H1 (cell line): ENCODE results near the gene P2RY13. TPM values are rescaled to one million over a fixed set of nuclear protein-coding genes. Genes with fewer than 3 reads are reported as not detected.

Source experiments
- CTCF ChIA-PET: fragments of 300-600 bp; sonication (Branson Sonifier 250); formaldehyde crosslinking; loops from one replicate; lab custom pipeline; 2021; ENCODE audit not compliant: partially characterized antibody; lab: Charles Lee
- POLR2A ChIA-PET: fragments of 300-600 bp; sonication (Branson Sonifier 250); formaldehyde crosslinking; loops from one replicate; lab custom pipeline; 2021; ENCODE audit warnings: inconsistent platforms; ENCODE audit not compliant: partially characterized antibody; lab: Charles Lee
- DNase-seq, 2 experiments: peaks; one replicate each; pipeline versions ENCODE4 v3.0.0 to v3.0.0-alpha.2; 2010 to 2022; ENCODE audit warnings: low spot score in 2 of 2, low read depth in 1 of 2, mixed read lengths in 1 of 2
- FAIRE-seq: peaks from 2 replicates; lab custom pipeline; 2011; peaks lifted over from hg19 to GRCh38; lab: Jason Lieb, UNC
- H2AFZ ChIP-seq: 2 replicates; pipeline ENCODE4 v1.8.1; 2012; ENCODE audit warnings: low read length, inconsistent platforms
- H2AK5ac ChIP-seq: 2 replicates; pipeline ENCODE4 v1.6.1; 2013; ENCODE audit warnings: low read depth, low read length
- H2BK120ac ChIP-seq: replicated peaks from 2 replicates; pipeline ENCODE3; 2013; ENCODE audit warnings: low read depth, low read length, inconsistent platforms
- H2BK12ac ChIP-seq: 2 replicates; pipeline ENCODE4 v1.6.1; 2013; ENCODE audit warnings: low read depth, low read length
- H2BK15ac ChIP-seq: 2 replicates; pipeline ENCODE4 v1.6.1; 2013; ENCODE audit warnings: low read length
- H2BK20ac ChIP-seq: 2 replicates; pipeline ENCODE4 v1.6.1; 2013; ENCODE audit warnings: low read length
- H2BK5ac ChIP-seq: 2 replicates; pipeline ENCODE4 v1.6.1; 2013; ENCODE audit warnings: low read depth, low read length
- H3K14ac ChIP-seq: 2 replicates; pipeline ENCODE4 v1.6.1; 2013; ENCODE audit warnings: inconsistent platforms; ENCODE audit not compliant: insufficient read length
- H3K18ac ChIP-seq: 2 replicates; pipeline ENCODE4 v1.6.1; 2013; ENCODE audit warnings: low read length; ENCODE audit errors: extremely low read depth
- H3K23ac ChIP-seq: 2 replicates; pipeline ENCODE4 v1.6.1; 2013; ENCODE audit warnings: inconsistent platforms; ENCODE audit not compliant: insufficient read length
- H3K23me2 ChIP-seq: 2 replicates; pipeline ENCODE4 v1.6.1; 2013; ENCODE audit warnings: low read depth, low read length
- H3K27ac ChIP-seq: 2 replicates; pipeline ENCODE4 v1.6.1; 2011; ENCODE audit warnings: low read depth, low read length, inconsistent platforms
- H3K27me3 ChIP-seq, 4 experiments: replicated peaks in 1 of 4; 1 replicate in 1 of 4; 2 replicates in 3 of 4; pipeline versions ENCODE4 v1.6.1 to v1.8.1; 2011 to 2013; ENCODE audit warnings: low read length in 3 of 4, mild to moderate bottlenecking in 3 of 4, inconsistent platforms in 2 of 4, mixed read lengths in 2 of 4, moderate library complexity in 1 of 4; ENCODE audit not compliant: control insufficient read depth in 3 of 4, insufficient read depth in 3 of 4; ENCODE audit errors: extremely low read depth in 1 of 4
- H3K36me3 ChIP-seq, 4 experiments: 2 replicates each; pipeline versions ENCODE4 v1.6.1 to v1.8.1; 2011 to 2013; ENCODE audit warnings: mild to moderate bottlenecking in 4 of 4, low read length in 3 of 4, moderate library complexity in 2 of 4, control low read depth in 1 of 4, inconsistent platforms in 1 of 4; ENCODE audit not compliant: insufficient read depth in 4 of 4, control insufficient read depth in 2 of 4
- H3K4ac ChIP-seq: replicated peaks from 2 replicates; pipeline ENCODE3; 2013; ENCODE audit warnings: low read length, low read depth, mixed read lengths, inconsistent platforms; ENCODE audit not compliant: insufficient read length
- H3K4me1 ChIP-seq, 4 experiments: replicated peaks in 1 of 4; 1 replicate in 1 of 4; 2 replicates in 3 of 4; pipeline versions ENCODE4 v1.6.1 to v1.8.1; 2011 to 2013; ENCODE audit warnings: low read length in 3 of 4, inconsistent platforms in 2 of 4, mixed read lengths in 1 of 4; ENCODE audit not compliant: insufficient read depth in 4 of 4, control insufficient read depth in 3 of 4
- H3K4me2 ChIP-seq, 2 experiments: 2 replicates each; pipeline versions ENCODE4 v1.6.1 to v1.8.1; 2011 to 2013; ENCODE audit warnings: low read depth in 2 of 2, low read length in 2 of 2, control low read depth in 1 of 2, inconsistent platforms in 1 of 2, mild to moderate bottlenecking in 1 of 2; ENCODE audit not compliant: insufficient read depth in 1 of 2
- H3K4me3 ChIP-seq, 4 experiments: fragments of 200-600, 300-600 bp in 1 of 4; sonication (generic), shearing (Covaris generic), sonication (Bioruptor Twin) in 1 of 4; 2 replicates each; pipeline versions ENCODE4 v1.5.1 to v1.8.1; 2011 to 2016; ENCODE audit warnings: low read length in 4 of 4, low read depth in 3 of 4, control low read depth in 2 of 4, inconsistent platforms in 2 of 4, mild to moderate bottlenecking in 2 of 4, mixed read lengths in 1 of 4, moderate library complexity in 1 of 4; ENCODE audit not compliant: insufficient read depth in 2 of 4; ENCODE audit errors: extremely low read depth in 1 of 4
- H3K56ac ChIP-seq: replicated peaks from 2 replicates; pipeline ENCODE3; 2013; ENCODE audit warnings: low read depth, mild to moderate bottlenecking, mixed read lengths, low read length, inconsistent platforms; ENCODE audit not compliant: insufficient read length
- H3K79me1 ChIP-seq: 2 replicates; pipeline ENCODE4 v1.6.1; 2013; ENCODE audit warnings: low read depth, low read length, control low read depth
- H3K79me2 ChIP-seq, 2 experiments: 2 replicates each; pipeline versions ENCODE4 v1.6.1 to v1.8.1; 2012 to 2013; ENCODE audit warnings: low read length in 2 of 2, mild to moderate bottlenecking in 2 of 2, inconsistent platforms in 1 of 2; ENCODE audit not compliant: insufficient read depth in 2 of 2, control insufficient read depth in 1 of 2
- H3K9ac ChIP-seq, 4 experiments: replicated peaks in 1 of 4; 1 replicate in 1 of 4; 2 replicates in 3 of 4; pipeline versions ENCODE4 v1.6.1 to v1.8.1; 2011 to 2013; ENCODE audit warnings: low read depth in 3 of 4, low read length in 3 of 4, control low read depth in 2 of 4, mild to moderate bottlenecking in 2 of 4, moderate library complexity in 2 of 4, inconsistent platforms in 1 of 4; ENCODE audit errors: extremely low read depth in 1 of 4
- H3K9me3 ChIP-seq, 2 experiments: 2 replicates each; pipeline versions ENCODE4 v1.6.1 to v1.8.1; 2012 to 2013; ENCODE audit warnings: mild to moderate bottlenecking in 2 of 2, moderate library complexity in 2 of 2, control low read depth in 1 of 2, inconsistent platforms in 1 of 2, low read depth in 1 of 2, low read length in 1 of 2, mixed read lengths in 1 of 2; ENCODE audit not compliant: insufficient read depth in 2 of 2
- H4K20me1 ChIP-seq, 2 experiments: replicated peaks in 1 of 2; 2 replicates each; pipeline versions ENCODE3 to v1.8.1; 2011 to 2013; ENCODE audit warnings: inconsistent platforms in 2 of 2, low read length in 2 of 2, mild to moderate bottlenecking in 1 of 2; ENCODE audit not compliant: insufficient read depth in 2 of 2, control insufficient read depth in 1 of 2
- H4K5ac ChIP-seq: 2 replicates; pipeline ENCODE4 v1.6.1; 2013; ENCODE audit warnings: low read length, low read depth, mixed read lengths, inconsistent platforms; ENCODE audit not compliant: insufficient read length
- H4K8ac ChIP-seq: 2 replicates; pipeline ENCODE4 v1.8.0; 2013; ENCODE audit warnings: mild to moderate bottlenecking, moderate library complexity, low read length, inconsistent platforms; ENCODE audit not compliant: insufficient read depth; ENCODE audit errors: extremely low read depth
- H4K91ac ChIP-seq: replicated peaks from 2 replicates; pipeline ENCODE3; 2013; ENCODE audit warnings: low read length, mixed read lengths, inconsistent platforms; ENCODE audit not compliant: insufficient read length
- CHD2 ChIP-seq: IDR thresholded peaks from 2 replicates; pipeline ENCODE4 v1.6.1; 2012; ENCODE audit warnings: low read length, improper control_type of control experiment
- CTBP2 ChIP-seq: IDR thresholded peaks from 2 replicates; pipeline ENCODE4 v1.7.0; 2011; ENCODE audit warnings: borderline replicate concordance, mild to moderate bottlenecking, moderate library complexity, mixed read lengths, low read length; ENCODE audit not compliant: insufficient read depth, insufficient read length
- JUND ChIP-seq: IDR thresholded peaks from 2 replicates; pipeline ENCODE4 v1.6.1; 2011; ENCODE audit warnings: mild to moderate bottlenecking, improper control_type of control experiment, low read length
- POLR2AphosphoS5 ChIP-seq: IDR thresholded peaks from 2 replicates; pipeline ENCODE4 v1.6.1; 2011; ENCODE audit warnings: low read depth, low read length
- TAF7 ChIP-seq: optimal IDR thresholded peaks from 2 replicates; pipeline ENCODE3; 2011; ENCODE audit warnings: low read depth, mild to moderate bottlenecking, inconsistent platforms, low read length, moderate library complexity, borderline replicate concordance
- WGBS, 2 experiments: shearing (Covaris generic) in 1 of 2; methylation state at CpG; one replicate each; pipeline versions ENCODE4 v1.1.6 to v1.1.7; 2013 to 2015; ENCODE audit warnings: low lambda C conversion rate in 2 of 2, mixed read lengths in 2 of 2, inconsistent platforms in 1 of 2, low coverage in 1 of 2, missing lambda C conversion rate in 1 of 2; ENCODE audit not compliant: insufficient replicate concordance in 2 of 2, insufficient coverage in 1 of 2, insufficient read length in 1 of 2; ENCODE audit errors: extremely low coverage in 1 of 2, missing lambda C conversion rate in 1 of 2; 5-methylcytosine and 5-hydroxymethylcytosine counted together
- polyA plus RNA-seq, 7 experiments: library from polyadenylated mRNA; depleted of rRNA in 3 of 7; stranded (reverse) in 5 of 7; unstranded in 2 of 7; fragments of >200 nt in 5 of 7; fragments of 200-250 nt in 2 of 7; gene quantifications; 1 replicate in 5 of 7; 2 replicates in 1 of 7; 4 replicates in 1 of 7; pipeline versions ENCODE4 v1.2.1 to v1.2.3, GENCODE V29; 2011 to 2013; ENCODE audit warnings: missing spikeins in 2 of 7, mixed read lengths in 2 of 7
- total RNA-seq: library from RNA; stranded (reverse); fragmentation: NEBNext Ultra II Directional; extraction: Animal tissue kit (Norgen Biotek cat#: 25700); gene quantifications from 2 replicates; pipeline ENCODE4 v1.2.1, GENCODE V29; 2021

The P2RY13 gene
- total and polyA plus RNA-seq, 2 of the 8 experiments (the other 6 are each of a cell fraction or from before 2014, with no cell fraction given): not detected

GRCh38 chr3:151316267-151316991 lies 12.9 kb downstream of the P2RY13 start, which contains the start of gene GPR87:
GPR87 (minus strand) TSS chr3:151316820; CDS start chr3:151300100, 16,720 bp downstream.
- no peaks in the 10 kb centered on the region for H3K23me2 ChIP-seq
- no peak within 1 kb of the TSS for H4K91ac ChIP-seq
- no peak within 1 kb of the TSS for H2AK5ac ChIP-seq
- H3K56ac ChIP-seq: no peak within 1 kb of the TSS
- no peak within 1 kb of the TSS; the same call in 1 of the 2 replicates for H3K27ac ChIP-seq
- no peak within 1 kb of the TSS for H2BK12ac ChIP-seq
- DNase-seq: no peak
- no peaks in the 10 kb centered on the region for H3K79me1 ChIP-seq
- no peaks in the 10 kb centered on the region for H3K79me2 ChIP-seq
- no peak within 1 kb of the TSS; a peak in 1 of 4 replicates for H3K4me2 ChIP-seq
- no peak within 1 kb of the TSS for H2BK5ac ChIP-seq
- H3K4me1 ChIP-seq: peaks cover 3 to 12% (median 6%) of the 10 kb centered on the region in 4 experiments; a peak in 4 of 7 replicates
- H3K27me3 ChIP-seq: no peaks in the 10 kb centered on the region
- H3K14ac ChIP-seq: no peak within 1 kb of the TSS
- no peak within 1 kb of the TSS for H2BK20ac ChIP-seq
- POLR2A ChIA-PET: interaction anchor here (0.6 kb wide), 1 partner anchor 23 kb away, joined by 4 read pairs; no protein-coding TSS in a partner anchor
- no peak within 1 kb of the TSS for H3K18ac ChIP-seq
- no peak within 1 kb of the TSS for H3K4me3 ChIP-seq
- no peaks in the 10 kb centered on the region for H3K36me3 ChIP-seq
- TF ChIP-seq CTBP2 (no peak), JUND (0 out of 2 replicates have a peak, but pooled peaks have one; percentile 17), POLR2AphosphoS5 (no peak), CHD2 (no peak), TAF7 (no peak)
- H2BK15ac ChIP-seq: no peak within 1 kb of the TSS
- no peak within 1 kb of the TSS for H4K8ac ChIP-seq
- H3K23ac ChIP-seq: no peak within 1 kb of the TSS
- H2AFZ ChIP-seq: no peak within 1 kb of the TSS
- no peaks in the 10 kb centered on the region for H3K9me3 ChIP-seq
- no peak within 1 kb of the TSS for H3K9ac ChIP-seq
- H2BK120ac ChIP-seq: no peak within 1 kb of the TSS
- no peak within 1 kb of the TSS for H3K4ac ChIP-seq
- CTCF ChIA-PET: interaction anchor here (0.6 to 1.3 kb wide), 8 partner anchors 9 to 83 kb away, joined by 3 to 6 read pairs (median 3); no protein-coding TSS in a partner anchor
- WGBS, 2 experiments: 72% methylated on average over 7 of the region's 7 CpGs; no CpG with 5 or more reads in 1 of the 2 experiments
- H4K20me1 ChIP-seq: no peaks in the 10 kb centered on the region
- no peak within 1 kb of the TSS for H4K5ac ChIP-seq
- no peak for FAIRE-seq
